Skin of body (tissue), 2 donors: ENCODE measurements around the gene CLSTN2. TPM values are rescaled to one million over a fixed set of nuclear protein-coding genes. Genes with fewer than 3 reads are reported as not detected.
A peak's percentile ranks its signal among the peaks of the same experiment; 100 is the strongest.

ENCODE experiments used
- DNase-seq: peaks from one replicate; lab custom pipeline; 2025; lab: John Stamatoyannopoulos, UW
- total RNA-seq: library from RNA; depleted of rRNA; stranded (reverse); fragments of >200 nt; gene quantifications from one replicate; pipeline ENCODE4 v1.2.3, GENCODE V29; 2014

Gene CLSTN2
- 2.9 TPM for total RNA-seq

- no peak for DNase-seq
Observed at GRCh38 chr3:139935016-139935865, at the start of gene CLSTN2. CLSTN2 (plus strand) TSS chr3:139935185.

- DNase-seq, result no peak
Observed at GRCh38 chr3:139887431-139887830, 47.6 kb upstream of the CLSTN2 start.

- DNase-seq, result no peak
Observed at GRCh38 chr3:139888561-139889140, 46.3 kb upstream of the CLSTN2 start.

GRCh38 chr3:139893267-139893962, 41.6 kb upstream of the CLSTN2 start:
- no peak for DNase-seq

GRCh38 chr3:139893963-139894642, 40.9 kb upstream of the CLSTN2 start:
- no peak for DNase-seq

GRCh38 chr3:139894643-139894989, 40.4 kb upstream of the CLSTN2 start:
- no peak for DNase-seq

GRCh38 chr3:139897759-139898158, 37.2 kb upstream of the CLSTN2 start:
- DNase-seq, result no peak

- no peak for DNase-seq
Observed at GRCh38 chr3:139906418-139906817, 28.6 kb upstream of the CLSTN2 start.

GRCh38 chr3:139909811-139910210, 25.2 kb upstream of the CLSTN2 start:
- no peak for DNase-seq

- DNase-seq, result no peak
Observed at GRCh38 chr3:139916271-139916670, 18.7 kb upstream of the CLSTN2 start.

GRCh38 chr3:139917226-139917785, 17.7 kb upstream of the CLSTN2 start:
- no peak for DNase-seq

GRCh38 chr3:139928708-139929505, 6.1 kb upstream of the CLSTN2 start:
- DNase-seq, result no peak

- no peak for DNase-seq
Observed at GRCh38 chr3:139930211-139930610, 4.8 kb upstream of the CLSTN2 start.

- no peak for DNase-seq
Observed at GRCh38 chr3:139933766-139934165, 1.2 kb upstream of the CLSTN2 start.

GRCh38 chr3:139934613-139935015, 371 bp upstream of the CLSTN2 start:
- DNase-seq, result no peak

GRCh38 chr3:139935866-139936817, 1.2 kb downstream of the CLSTN2 start:
- no peak for DNase-seq

- peak; percentile 34 for DNase-seq
Observed at GRCh38 chr3:139937674-139938279, 2.8 kb downstream of the CLSTN2 start.

GRCh38 chr3:139939681-139940190, 4.8 kb downstream of the CLSTN2 start:
- no peak for DNase-seq

- no peak for DNase-seq
Observed at GRCh38 chr3:139940622-139941021, 5.6 kb downstream of the CLSTN2 start.
